H1 (cell line): ENCODE data around the gene MOSMO. TPM values are rescaled to one million over a fixed set of nuclear protein-coding genes. Genes with fewer than 3 reads are reported as not detected.

Experiments used
- CTCF ChIA-PET: fragments of 300-600 bp; sonication (Branson Sonifier 250); formaldehyde crosslinking; loops from one replicate; lab custom pipeline; 2021; ENCODE audit not compliant: partially characterized antibody; lab: Charles Lee
- POLR2A ChIA-PET: fragments of 300-600 bp; sonication (Branson Sonifier 250); formaldehyde crosslinking; loops from one replicate; lab custom pipeline; 2021; ENCODE audit warnings: inconsistent platforms; ENCODE audit not compliant: partially characterized antibody; lab: Charles Lee
- DNase-seq, 2 experiments: peaks; one replicate each; pipeline versions ENCODE4 v3.0.0 to v3.0.0-alpha.2; 2010 to 2022; ENCODE audit warnings: low spot score in 2 of 2, low read depth in 1 of 2, mixed read lengths in 1 of 2
- FAIRE-seq: peaks from 2 replicates; lab custom pipeline; 2011; peaks lifted over from hg19 to GRCh38; lab: Jason Lieb, UNC
- H2AFZ ChIP-seq: 2 replicates; pipeline ENCODE4 v1.8.1; 2012; ENCODE audit warnings: low read length, inconsistent platforms
- H2AK5ac ChIP-seq: 2 replicates; pipeline ENCODE4 v1.6.1; 2013; ENCODE audit warnings: low read depth, low read length
- H2BK120ac ChIP-seq: replicated peaks from 2 replicates; pipeline ENCODE3; 2013; ENCODE audit warnings: low read depth, low read length, inconsistent platforms
- H2BK12ac ChIP-seq: 2 replicates; pipeline ENCODE4 v1.6.1; 2013; ENCODE audit warnings: low read depth, low read length
- H2BK15ac ChIP-seq: 2 replicates; pipeline ENCODE4 v1.6.1; 2013; ENCODE audit warnings: low read length
- H2BK20ac ChIP-seq: 2 replicates; pipeline ENCODE4 v1.6.1; 2013; ENCODE audit warnings: low read length
- H2BK5ac ChIP-seq: 2 replicates; pipeline ENCODE4 v1.6.1; 2013; ENCODE audit warnings: low read depth, low read length
- H3K14ac ChIP-seq: 2 replicates; pipeline ENCODE4 v1.6.1; 2013; ENCODE audit warnings: inconsistent platforms; ENCODE audit not compliant: insufficient read length
- H3K18ac ChIP-seq: 2 replicates; pipeline ENCODE4 v1.6.1; 2013; ENCODE audit warnings: low read length; ENCODE audit errors: extremely low read depth
- H3K23ac ChIP-seq: 2 replicates; pipeline ENCODE4 v1.6.1; 2013; ENCODE audit warnings: inconsistent platforms; ENCODE audit not compliant: insufficient read length
- H3K23me2 ChIP-seq: 2 replicates; pipeline ENCODE4 v1.6.1; 2013; ENCODE audit warnings: low read depth, low read length
- H3K27ac ChIP-seq: 2 replicates; pipeline ENCODE4 v1.6.1; 2011; ENCODE audit warnings: low read depth, low read length, inconsistent platforms
- H3K27me3 ChIP-seq, 4 experiments: replicated peaks in 1 of 4; 1 replicate in 1 of 4; 2 replicates in 3 of 4; pipeline versions ENCODE4 v1.6.1 to v1.8.1; 2011 to 2013; ENCODE audit warnings: low read length in 3 of 4, mild to moderate bottlenecking in 3 of 4, inconsistent platforms in 2 of 4, mixed read lengths in 2 of 4, moderate library complexity in 1 of 4; ENCODE audit not compliant: control insufficient read depth in 3 of 4, insufficient read depth in 3 of 4; ENCODE audit errors: extremely low read depth in 1 of 4
- H3K36me3 ChIP-seq, 4 experiments: 2 replicates each; pipeline versions ENCODE4 v1.6.1 to v1.8.1; 2011 to 2013; ENCODE audit warnings: mild to moderate bottlenecking in 4 of 4, low read length in 3 of 4, moderate library complexity in 2 of 4, control low read depth in 1 of 4, inconsistent platforms in 1 of 4; ENCODE audit not compliant: insufficient read depth in 4 of 4, control insufficient read depth in 2 of 4
- H3K4ac ChIP-seq: replicated peaks from 2 replicates; pipeline ENCODE3; 2013; ENCODE audit warnings: low read length, low read depth, mixed read lengths, inconsistent platforms; ENCODE audit not compliant: insufficient read length
- H3K4me1 ChIP-seq, 4 experiments: replicated peaks in 1 of 4; 1 replicate in 1 of 4; 2 replicates in 3 of 4; pipeline versions ENCODE4 v1.6.1 to v1.8.1; 2011 to 2013; ENCODE audit warnings: low read length in 3 of 4, inconsistent platforms in 2 of 4, mixed read lengths in 1 of 4; ENCODE audit not compliant: insufficient read depth in 4 of 4, control insufficient read depth in 3 of 4
- H3K4me2 ChIP-seq, 2 experiments: 2 replicates each; pipeline versions ENCODE4 v1.6.1 to v1.8.1; 2011 to 2013; ENCODE audit warnings: low read depth in 2 of 2, low read length in 2 of 2, control low read depth in 1 of 2, inconsistent platforms in 1 of 2, mild to moderate bottlenecking in 1 of 2; ENCODE audit not compliant: insufficient read depth in 1 of 2
- H3K4me3 ChIP-seq, 4 experiments: fragments of 200-600, 300-600 bp in 1 of 4; sonication (generic), shearing (Covaris generic), sonication (Bioruptor Twin) in 1 of 4; 2 replicates each; pipeline versions ENCODE4 v1.5.1 to v1.8.1; 2011 to 2016; ENCODE audit warnings: low read length in 4 of 4, low read depth in 3 of 4, control low read depth in 2 of 4, inconsistent platforms in 2 of 4, mild to moderate bottlenecking in 2 of 4, mixed read lengths in 1 of 4, moderate library complexity in 1 of 4; ENCODE audit not compliant: insufficient read depth in 2 of 4; ENCODE audit errors: extremely low read depth in 1 of 4
- H3K56ac ChIP-seq: replicated peaks from 2 replicates; pipeline ENCODE3; 2013; ENCODE audit warnings: low read depth, mild to moderate bottlenecking, mixed read lengths, low read length, inconsistent platforms; ENCODE audit not compliant: insufficient read length
- H3K79me1 ChIP-seq: 2 replicates; pipeline ENCODE4 v1.6.1; 2013; ENCODE audit warnings: low read depth, low read length, control low read depth
- H3K79me2 ChIP-seq, 2 experiments: 2 replicates each; pipeline versions ENCODE4 v1.6.1 to v1.8.1; 2012 to 2013; ENCODE audit warnings: low read length in 2 of 2, mild to moderate bottlenecking in 2 of 2, inconsistent platforms in 1 of 2; ENCODE audit not compliant: insufficient read depth in 2 of 2, control insufficient read depth in 1 of 2
- H3K9ac ChIP-seq, 4 experiments: replicated peaks in 1 of 4; 1 replicate in 1 of 4; 2 replicates in 3 of 4; pipeline versions ENCODE4 v1.6.1 to v1.8.1; 2011 to 2013; ENCODE audit warnings: low read depth in 3 of 4, low read length in 3 of 4, control low read depth in 2 of 4, mild to moderate bottlenecking in 2 of 4, moderate library complexity in 2 of 4, inconsistent platforms in 1 of 4; ENCODE audit errors: extremely low read depth in 1 of 4
- H3K9me3 ChIP-seq, 2 experiments: 2 replicates each; pipeline versions ENCODE4 v1.6.1 to v1.8.1; 2012 to 2013; ENCODE audit warnings: mild to moderate bottlenecking in 2 of 2, moderate library complexity in 2 of 2, control low read depth in 1 of 2, inconsistent platforms in 1 of 2, low read depth in 1 of 2, low read length in 1 of 2, mixed read lengths in 1 of 2; ENCODE audit not compliant: insufficient read depth in 2 of 2
- H4K20me1 ChIP-seq, 2 experiments: replicated peaks in 1 of 2; 2 replicates each; pipeline versions ENCODE3 to v1.8.1; 2011 to 2013; ENCODE audit warnings: inconsistent platforms in 2 of 2, low read length in 2 of 2, mild to moderate bottlenecking in 1 of 2; ENCODE audit not compliant: insufficient read depth in 2 of 2, control insufficient read depth in 1 of 2
- H4K5ac ChIP-seq: 2 replicates; pipeline ENCODE4 v1.6.1; 2013; ENCODE audit warnings: low read length, low read depth, mixed read lengths, inconsistent platforms; ENCODE audit not compliant: insufficient read length
- H4K8ac ChIP-seq: 2 replicates; pipeline ENCODE4 v1.8.0; 2013; ENCODE audit warnings: mild to moderate bottlenecking, moderate library complexity, low read length, inconsistent platforms; ENCODE audit not compliant: insufficient read depth; ENCODE audit errors: extremely low read depth
- H4K91ac ChIP-seq: replicated peaks from 2 replicates; pipeline ENCODE3; 2013; ENCODE audit warnings: low read length, mixed read lengths, inconsistent platforms; ENCODE audit not compliant: insufficient read length
- CREB1 ChIP-seq: IDR thresholded peaks from 2 replicates; pipeline ENCODE4 v1.6.1; 2012; ENCODE audit warnings: inconsistent platforms
- EP300 ChIP-seq, 2 experiments: IDR thresholded peaks; 1 replicate in 1 of 2; 2 replicates in 1 of 2; pipeline ENCODE4 v1.6.1; 2011 to 2012; ENCODE audit warnings: low read depth in 2 of 2, low read length in 2 of 2, mild to moderate bottlenecking in 2 of 2, borderline replicate concordance in 1 of 2, inconsistent platforms in 1 of 2, moderate library complexity in 1 of 2
- FOSL1 ChIP-seq: IDR thresholded peaks from 2 replicates; pipeline ENCODE4 v1.6.1; 2011; ENCODE audit warnings: mild to moderate bottlenecking, low read depth, low read length, moderate library complexity; ENCODE audit not compliant: insufficient read depth
- HDAC6 ChIP-seq: IDR thresholded peaks from one replicate; pipeline ENCODE4 v1.7.1; 2012; ENCODE audit warnings: low read depth, mild to moderate bottlenecking, inconsistent platforms, low read length, moderate library complexity
- JUND ChIP-seq: IDR thresholded peaks from 2 replicates; pipeline ENCODE4 v1.6.1; 2011; ENCODE audit warnings: mild to moderate bottlenecking, improper control_type of control experiment, low read length
- SP4 ChIP-seq: IDR thresholded peaks from 2 replicates; pipeline ENCODE4 v1.6.1; 2012; ENCODE audit warnings: low read length, inconsistent platforms
- TBP ChIP-seq: IDR thresholded peaks from 2 replicates; pipeline ENCODE4 v1.6.1; 2011; ENCODE audit warnings: low read depth, low read length, improper control_type of control experiment
- TEAD4 ChIP-seq: IDR thresholded peaks from 2 replicates; pipeline ENCODE4 v1.6.1; 2012; ENCODE audit warnings: low read depth, low read length, inconsistent platforms, mixed read lengths
- WGBS, 2 experiments: shearing (Covaris generic) in 1 of 2; methylation state at CpG; one replicate each; pipeline versions ENCODE4 v1.1.6 to v1.1.7; 2013 to 2015; ENCODE audit warnings: low lambda C conversion rate in 2 of 2, mixed read lengths in 2 of 2, inconsistent platforms in 1 of 2, low coverage in 1 of 2, missing lambda C conversion rate in 1 of 2; ENCODE audit not compliant: insufficient replicate concordance in 2 of 2, insufficient coverage in 1 of 2, insufficient read length in 1 of 2; ENCODE audit errors: extremely low coverage in 1 of 2, missing lambda C conversion rate in 1 of 2; 5-methylcytosine and 5-hydroxymethylcytosine counted together
- polyA plus RNA-seq, 7 experiments: library from polyadenylated mRNA; depleted of rRNA in 3 of 7; stranded (reverse) in 5 of 7; unstranded in 2 of 7; fragments of >200 nt in 5 of 7; fragments of 200-250 nt in 2 of 7; gene quantifications; 1 replicate in 5 of 7; 2 replicates in 1 of 7; 4 replicates in 1 of 7; pipeline versions ENCODE4 v1.2.1 to v1.2.3, GENCODE V29; 2011 to 2013; ENCODE audit warnings: missing spikeins in 2 of 7, mixed read lengths in 2 of 7
- total RNA-seq: library from RNA; stranded (reverse); fragmentation: NEBNext Ultra II Directional; extraction: Animal tissue kit (Norgen Biotek cat#: 25700); gene quantifications from 2 replicates; pipeline ENCODE4 v1.2.1, GENCODE V29; 2021
- TF ChIP-seq, protein P1 (sequence below): IDR thresholded peaks from 2 replicates; pipeline ENCODE4 v1.6.1; 2012; ENCODE audit warnings: low read length, inconsistent platforms

The MOSMO gene
- total and polyA plus RNA-seq, 2 of the 8 experiments (the other 6 are each of a cell fraction or from before 2014, with no cell fraction given) = 8.6 to 14.8 TPM

DNA sequence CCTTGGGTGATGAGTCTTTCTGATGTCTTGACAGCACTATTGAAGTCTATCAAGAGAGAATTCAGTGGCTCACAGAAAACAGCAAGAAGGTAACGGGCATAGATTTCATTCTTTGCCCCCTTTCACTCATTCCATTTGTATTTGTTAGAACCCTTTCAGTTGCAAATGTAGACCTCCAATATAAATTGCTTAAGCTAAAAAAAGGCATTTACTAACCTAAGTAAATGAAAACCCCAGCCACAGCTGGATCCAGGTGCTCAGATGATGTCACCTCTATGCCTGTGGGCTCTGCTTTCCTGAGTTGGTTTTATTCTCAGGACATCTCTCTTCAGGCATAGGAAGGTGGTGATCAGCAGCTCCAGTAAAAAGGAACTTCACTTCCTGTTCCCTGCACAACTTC is 95.5 kb downstream of the MOSMO start:
- WGBS, 2 experiments = 50% methylated on average over 1 of the region's 1 CpG; no CpG with 5 or more reads in 1 of the 2 experiments
- DNase-seq = peak in 1 of 2 experiments; percentile 39
- no peak overlapping the region for H3K4me3 ChIP-seq
- H3K27me3 ChIP-seq = no peaks in the 10 kb centered on the region
- H3K4me1 ChIP-seq = peaks cover 2 to 14% (median 4%) of the 10 kb centered on the region in 4 experiments; a peak in 4 of 7 replicates
- no peaks in the 10 kb centered on the region for H3K36me3 ChIP-seq
- no peaks in the 10 kb centered on the region for H3K9me3 ChIP-seq
- H3K79me1 ChIP-seq = no peaks in the 10 kb centered on the region
- no peak overlapping the region for H3K9ac ChIP-seq
- no peak overlapping the region for H4K91ac ChIP-seq
- H3K79me2 ChIP-seq = no peaks in the 10 kb centered on the region
- H2BK5ac ChIP-seq = 0 out of 2 replicates have a peak overlapping the region, but pooled peaks have one; percentile 69
- no peak overlapping the region for H4K8ac ChIP-seq
- TF ChIP-seq FOSL1 = no peak
- no peak for TF ChIP-seq EP300 (IDR thresholded peaks at IDR 0.05; ENCODE audit: borderline replicate concordance in 1 of 2, low read depth in 2 of 2, low read length in 2 of 2)
- TF ChIP-seq HDAC6 = no peak
- peak; percentile 65 for TF ChIP-seq JUND
- no peak for TF ChIP-seq CREB1
- TF ChIP-seq SP4 = no peak
- no peak for TF ChIP-seq TEAD4
- TF ChIP-seq TBP = no peak
- TF ChIP-seq, protein P1, sequence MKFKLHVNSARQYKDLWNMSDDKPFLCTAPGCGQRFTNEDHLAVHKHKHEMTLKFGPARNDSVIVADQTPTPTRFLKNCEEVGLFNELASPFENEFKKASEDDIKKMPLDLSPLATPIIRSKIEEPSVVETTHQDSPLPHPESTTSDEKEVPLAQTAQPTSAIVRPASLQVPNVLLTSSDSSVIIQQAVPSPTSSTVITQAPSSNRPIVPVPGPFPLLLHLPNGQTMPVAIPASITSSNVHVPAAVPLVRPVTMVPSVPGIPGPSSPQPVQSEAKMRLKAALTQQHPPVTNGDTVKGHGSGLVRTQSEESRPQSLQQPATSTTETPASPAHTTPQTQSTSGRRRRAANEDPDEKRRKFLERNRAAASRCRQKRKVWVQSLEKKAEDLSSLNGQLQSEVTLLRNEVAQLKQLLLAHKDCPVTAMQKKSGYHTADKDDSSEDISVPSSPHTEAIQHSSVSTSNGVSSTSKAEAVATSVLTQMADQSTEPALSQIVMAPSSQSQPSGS = peak; percentile 68; the same call in 1 of the 2 replicates
- H2AFZ ChIP-seq = peak overlapping the region; percentile 39
- ChIA-PET POLR2A (interaction anchor here (0.8 to 1.3 kb wide), 2 partner anchors 8 to 9 kb away, joined by 3 read pairs; no protein-coding TSS in a partner anchor), CTCF (interaction anchor here (1.2 to 6.0 kb wide), 10 partner anchors 8 to 85 kb away, joined by 3 to 58 read pairs (median 6); partner anchors contain the start of gene VWA3A)
- no peaks in the 10 kb centered on the region for H4K20me1 ChIP-seq
- H2BK120ac ChIP-seq = no peak overlapping the region
- H4K5ac ChIP-seq = no peak overlapping the region
- H3K27ac ChIP-seq = no peak overlapping the region
- no peak overlapping the region for H2BK20ac ChIP-seq
- H3K56ac ChIP-seq = no peak overlapping the region
- no peak overlapping the region for H3K4ac ChIP-seq
- no peak overlapping the region for H3K23ac ChIP-seq
- FAIRE-seq = no peak
- peak overlapping the region; percentile 27 to 51; a peak in 3 of 4 replicates for H3K4me2 ChIP-seq
- H2BK15ac ChIP-seq = no peak overlapping the region
- H3K18ac ChIP-seq = no peak overlapping the region
- H3K14ac ChIP-seq = no peak overlapping the region
- H2BK12ac ChIP-seq = no peak overlapping the region
- H3K23me2 ChIP-seq = no peaks in the 10 kb centered on the region
- H2AK5ac ChIP-seq = no peak overlapping the region
